Measurements from ENCODE around the gene SLC15A2. TPM values are rescaled to one million over a fixed set of nuclear protein-coding genes. Genes with fewer than 3 reads are reported as not detected.

SLC15A2 gene
- total RNA-seq, 1 experiment from 2014 or later: 2.4 TPM

DNA sequence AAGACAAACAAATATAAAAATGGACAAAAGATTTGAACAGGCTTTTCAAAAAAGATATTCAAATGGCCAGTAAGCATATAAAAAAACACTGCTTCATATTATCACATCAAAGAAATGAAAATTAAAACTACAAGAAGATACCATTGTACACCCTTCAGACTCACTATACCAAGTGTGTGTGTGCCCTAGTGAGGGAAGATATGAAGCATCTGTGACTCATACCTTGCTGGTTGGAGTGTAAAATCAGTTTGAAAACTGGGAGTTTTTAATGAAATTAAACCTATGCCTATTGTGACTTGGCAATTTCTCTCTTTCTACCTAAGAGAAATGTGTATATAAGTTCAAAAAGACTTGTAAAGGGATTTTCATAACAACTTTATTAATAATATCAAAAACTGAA is 23.5 kb upstream of the SLC15A2 start:
- H2BK15ac ChIP-seq (ENCODE audit: low read depth, low read length): no peak overlapping the region
- no peak overlapping the region for H2AFZ ChIP-seq (ENCODE audit: low read length)
- H2BK20ac ChIP-seq (ENCODE audit: low read depth, low read length, poor library complexity, severe bottlenecking): no peak overlapping the region
- no peaks in the 10 kb centered on the region for H3K79me2 ChIP-seq (ENCODE audit: insufficient read depth, low read length)
- H3K56ac ChIP-seq (ENCODE audit: insufficient read length, low read depth, low read length): no peak overlapping the region
- no peak overlapping the region for H2BK5ac ChIP-seq (ENCODE audit: insufficient read length, low read length)
- H4K20me1 ChIP-seq (ENCODE audit: control insufficient read depth, insufficient read depth, insufficient read length): no peaks in the 10 kb centered on the region
- H3K4ac ChIP-seq (ENCODE audit: low read depth, low read length): no peak overlapping the region
- H3K79me1 ChIP-seq (ENCODE audit: insufficient read depth, low read depth, low read length, poor library complexity, severe bottlenecking): no peaks in the 10 kb centered on the region
- no peak overlapping the region for H4K5ac ChIP-seq (ENCODE audit: insufficient read length, low read depth, low read length)
- H2AK5ac ChIP-seq (ENCODE audit: insufficient read length, low read length): no peak overlapping the region
- no peaks in the 10 kb centered on the region for H3K27me3 Mint-ChIP-seq (ENCODE audit: low read depth)
- H3K9me3 Mint-ChIP-seq: peaks cover 0 to 3% of the 10 kb centered on the region in 2 experiments; a peak in 1 of 5 replicates
- H3K14ac ChIP-seq (ENCODE audit: insufficient read depth, low read length): no peak overlapping the region
- H4K8ac ChIP-seq (replicated peaks; ENCODE audit: insufficient read length, low read depth, low read length): no peak overlapping the region
- no peak overlapping the region for H3K23ac ChIP-seq (ENCODE audit: insufficient read length, low read depth, low read length)
- H2BK120ac ChIP-seq (ENCODE audit: low read depth, low read length, poor library complexity, severe bottlenecking): no peak overlapping the region
- no peak overlapping the region for H2BK12ac ChIP-seq (ENCODE audit: insufficient read length, low read depth, low read length)
- no peak overlapping the region for H4K91ac ChIP-seq (ENCODE audit: insufficient read length, low read depth, low read length)
- peaks cover 0 to 5% (median 3%) of the 10 kb centered on the region in 3 experiments; a peak in 4 of 7 replicates for H3K36me3 Mint-ChIP-seq (ENCODE audit: insufficient read depth in 1 of 3, low read depth in 3 of 3)
- no peaks in the 10 kb centered on the region for H3K4me1 ChIP-seq (ENCODE audit: insufficient read depth, low read length)
- no peak overlapping the region for H3K9ac ChIP-seq (ENCODE audit: extremely low read depth, insufficient read length, low read length)
- no peak overlapping the region for H3K4me3 Mint-ChIP-seq
- no peaks in the 10 kb centered on the region for H3K23me2 ChIP-seq (ENCODE audit: insufficient read length, low read depth, low read length, poor library complexity, severe bottlenecking)
- TF ChIP-seq, protein P1, sequence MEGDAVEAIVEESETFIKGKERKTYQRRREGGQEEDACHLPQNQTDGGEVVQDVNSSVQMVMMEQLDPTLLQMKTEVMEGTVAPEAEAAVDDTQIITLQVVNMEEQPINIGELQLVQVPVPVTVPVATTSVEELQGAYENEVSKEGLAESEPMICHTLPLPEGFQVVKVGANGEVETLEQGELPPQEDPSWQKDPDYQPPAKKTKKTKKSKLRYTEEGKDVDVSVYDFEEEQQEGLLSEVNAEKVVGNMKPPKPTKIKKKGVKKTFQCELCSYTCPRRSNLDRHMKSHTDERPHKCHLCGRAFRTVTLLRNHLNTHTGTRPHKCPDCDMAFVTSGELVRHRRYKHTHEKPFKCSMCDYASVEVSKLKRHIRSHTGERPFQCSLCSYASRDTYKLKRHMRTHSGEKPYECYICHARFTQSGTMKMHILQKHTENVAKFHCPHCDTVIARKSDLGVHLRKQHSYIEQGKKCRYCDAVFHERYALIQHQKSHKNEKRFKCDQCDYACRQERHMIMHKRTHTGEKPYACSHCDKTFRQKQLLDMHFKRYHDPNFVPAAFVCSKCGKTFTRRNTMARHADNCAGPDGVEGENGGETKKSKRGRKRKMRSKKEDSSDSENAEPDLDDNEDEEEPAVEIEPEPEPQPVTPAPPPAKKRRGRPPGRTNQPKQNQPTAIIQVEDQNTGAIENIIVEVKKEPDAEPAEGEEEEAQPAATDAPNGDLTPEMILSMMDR (conservative IDR thresholded peaks at IDR 0.05): no peak
- H3K27ac ChIP-seq (ENCODE audit: insufficient read length, low read depth, low read length): no peak overlapping the region
- H3K27me3 ChIP-seq (ENCODE audit: insufficient read depth, low read length): no peaks in the 10 kb centered on the region
- H3K18ac ChIP-seq (ENCODE audit: insufficient read length, low read depth, low read length): no peak overlapping the region
- H3K9me3 ChIP-seq (ENCODE audit: control insufficient read depth, low read depth, low read length): no peaks in the 10 kb centered on the region
- H3K27ac Mint-ChIP-seq: no peak overlapping the region
- no peak for DNase-seq
- H3T11ph ChIP-seq (ENCODE audit: low read length): no peak overlapping the region
- H3K4me2 ChIP-seq (ENCODE audit: insufficient read depth, insufficient read length, low read length): no peak overlapping the region
- H3K4me1 Mint-ChIP-seq: no peaks in the 10 kb centered on the region

Data from H9 (cell line).